HAP-1 (cell line): ENCODE results near the gene SH3PXD2B.
"Not testable (repeated sequence)": the region's sequence is repeated elsewhere in the genome, so short reads cannot be mapped to it uniquely, and the experiment has no call there.

Experiments used
- DNase-seq, 2 experiments: peaks; one replicate each; pipeline ENCODE4 v3.0.0-alpha.2; 2016 to 2020; ENCODE audit warnings: low spot score in 2 of 2
- H3K27me3 ChIP-seq: fragments of 250-450 bp; sonication (Bioruptor Pico); 2 replicates; pipeline ENCODE4 v1.5.1; 2020; ENCODE audit warnings: low read depth, mild to moderate bottlenecking, moderate library complexity
- H3K36me3 ChIP-seq: fragments of 250-450 bp; sonication (Bioruptor Pico); replicated peaks from 2 replicates; pipeline ENCODE4 v1.5.1; 2020; ENCODE audit warnings: mild to moderate bottlenecking
- H3K4me1 ChIP-seq: fragments of 250-450 bp; sonication (Bioruptor Pico); 2 replicates; pipeline ENCODE4 v1.5.1; 2020; ENCODE audit warnings: mild to moderate bottlenecking
- H3K4me3 ChIP-seq: fragments of 250-450 bp; sonication (Bioruptor Pico); 2 replicates; pipeline ENCODE4 v1.5.1; 2020; ENCODE audit warnings: mild to moderate bottlenecking, moderate library complexity
- H3K9me3 ChIP-seq: fragments of 250-450 bp; sonication (Bioruptor Pico); 2 replicates; pipeline ENCODE4 v1.5.1; 2020; ENCODE audit warnings: mild to moderate bottlenecking, moderate library complexity
- in situ Hi-C: fragments of 300-500 bp; cut with MboI; formaldehyde crosslinking; loops from 3 replicates; pipeline ENCODE4 v1.14.3; 2020; ENCODE audit warnings: low sequenced_read_pairs, inconsistent platforms, mixed read lengths

The SH3PXD2B gene

DNA sequence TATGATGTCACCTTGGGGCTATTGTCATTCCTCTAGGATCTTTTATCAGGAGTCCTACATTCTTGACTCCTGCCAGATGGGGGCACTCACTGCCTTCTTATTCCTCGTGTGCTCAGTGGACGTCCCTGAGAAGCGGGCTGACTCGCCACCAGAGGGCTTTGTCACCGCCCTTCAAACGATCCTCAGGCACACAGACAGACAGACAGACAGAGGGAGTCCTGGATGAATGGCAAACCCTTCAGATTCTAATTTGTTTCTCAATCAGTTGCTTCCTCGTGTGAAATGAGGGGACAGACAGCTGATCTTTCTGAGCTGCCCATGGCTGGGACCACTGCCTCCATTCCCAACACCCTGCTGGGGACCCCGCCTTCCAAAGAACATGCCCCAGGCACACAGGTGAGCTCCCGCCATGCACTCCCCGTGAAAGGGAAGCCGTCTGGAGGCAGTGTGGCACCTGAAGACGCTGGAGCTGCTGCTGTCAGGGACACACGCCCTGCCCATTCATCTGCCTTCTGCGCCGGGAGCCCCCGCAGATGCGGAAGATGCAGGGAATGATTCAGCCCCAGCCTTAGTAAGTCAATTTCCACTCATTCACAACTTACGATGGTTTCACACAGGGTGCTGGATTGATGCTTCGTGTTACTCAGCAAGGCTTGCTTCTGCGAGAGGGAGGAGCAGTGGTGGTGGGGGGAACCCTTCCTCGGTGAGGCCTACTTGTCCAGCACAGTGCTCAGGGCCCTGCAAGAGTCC, 24.9 kb upstream of the SH3PXD2B start:
- in situ Hi-C loops, result loop anchor here (5.0 to 10.0 kb wide), 2 partner anchors 213 to 446 kb away; no protein-coding TSS in a partner anchor

DNA sequence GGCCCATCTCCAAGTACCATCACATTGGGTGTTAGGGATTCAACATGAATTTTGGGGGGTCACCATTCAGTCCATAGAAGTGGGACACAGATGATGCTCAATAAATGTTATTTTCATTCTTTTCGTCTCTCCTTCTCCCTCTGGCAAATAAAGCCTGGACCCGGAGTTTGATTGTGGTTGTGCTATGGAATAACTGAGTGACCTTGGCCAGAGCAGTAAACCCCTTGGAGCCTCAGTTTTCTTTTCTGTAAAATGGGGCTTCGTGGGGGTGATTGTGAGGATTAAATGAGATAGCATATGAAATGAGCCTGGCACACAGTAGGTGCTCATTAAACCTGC, 24.3 kb upstream of the SH3PXD2B start:
- H3K9me3 ChIP-seq, H3K4me3 ChIP-seq, DNase-seq, H3K36me3 ChIP-seq, H3K4me1 ChIP-seq, H3K27me3 ChIP-seq: not testable (repeated sequence)
- in situ Hi-C loops, result loop anchor here (5.0 to 10.0 kb wide), 2 partner anchors 214 to 446 kb away; no protein-coding TSS in a partner anchor

More for the DNA sequence above, 24.9 kb upstream of the SH3PXD2B start:
- H3K27me3 ChIP-seq, result peaks cover 3% of the 10 kb centered on the region; the same call in 1 of the 2 replicates
- no peaks in the 10 kb centered on the region for H3K9me3 ChIP-seq
- no peaks in the 10 kb centered on the region for H3K4me1 ChIP-seq
- DNase-seq, result peak; percentile 85 to 87
- no peaks in the 10 kb centered on the region for H3K36me3 ChIP-seq
- no peak overlapping the region for H3K4me3 ChIP-seq

DNA sequence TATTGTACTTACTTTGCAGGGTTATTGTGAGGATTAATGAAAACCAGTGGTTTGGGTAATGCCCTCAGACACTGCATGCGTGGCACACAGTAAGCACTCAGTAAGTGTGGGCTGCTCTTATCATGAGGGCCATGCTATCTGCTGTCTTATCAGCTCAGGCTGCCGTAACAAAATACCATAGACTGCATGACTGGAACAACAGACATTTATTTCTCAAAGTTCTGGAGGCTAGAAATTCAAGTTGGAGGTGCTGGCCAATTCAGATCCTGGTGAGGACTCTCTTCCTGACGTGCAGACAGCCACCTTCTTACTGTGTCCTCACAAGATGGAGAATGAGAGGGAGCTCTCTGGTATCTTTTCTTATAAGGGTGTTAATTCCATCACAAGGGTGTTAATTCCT, 23.9 kb upstream of the SH3PXD2B start:
- H3K27me3 ChIP-seq, result peaks cover 3% of the 10 kb centered on the region; the same call in 1 of the 2 replicates
- no peak overlapping the region for H3K4me3 ChIP-seq
- DNase-seq, result no peak
- H3K36me3 ChIP-seq, result no peaks in the 10 kb centered on the region
- in situ Hi-C loops, result loop anchor here (5.0 to 10.0 kb wide), 2 partner anchors 214 to 447 kb away; no protein-coding TSS in a partner anchor
- H3K9me3 ChIP-seq, result no peaks in the 10 kb centered on the region
- H3K4me1 ChIP-seq, result no peaks in the 10 kb centered on the region

DNA sequence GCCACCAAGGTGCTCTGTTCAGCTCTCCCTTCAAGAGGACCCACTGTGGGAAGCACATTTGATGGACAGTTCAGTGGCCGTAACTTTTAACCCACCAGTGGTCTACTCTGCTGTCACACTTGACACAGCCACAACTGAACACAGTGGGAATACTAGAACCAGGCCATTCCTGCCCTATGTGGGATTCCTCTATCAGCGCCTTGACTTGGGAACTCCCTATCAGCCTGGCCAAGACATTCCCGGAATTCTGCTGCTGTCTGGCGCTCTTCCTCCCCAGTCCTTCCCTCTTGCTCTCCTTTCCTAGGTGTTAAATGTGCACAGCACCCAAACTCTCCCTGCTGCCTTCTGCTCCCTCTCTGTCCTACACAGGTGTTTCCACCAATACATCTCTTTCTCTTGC, 23.1 kb upstream of the SH3PXD2B start:
- DNase-seq, result no peak
- in situ Hi-C loops, result loop anchor here (5.0 to 10.0 kb wide), 2 partner anchors 215 to 447 kb away; no protein-coding TSS in a partner anchor
- Histone ChIP-seq H3K4me1 (no peaks in the 10 kb centered on the region), H3K4me3 (no peak overlapping the region), H3K27me3 (peaks cover 3% of the 10 kb centered on the region; the same call in 1 of the 2 replicates), H3K9me3 (no peaks in the 10 kb centered on the region), H3K36me3 (no peaks in the 10 kb centered on the region)

DNA sequence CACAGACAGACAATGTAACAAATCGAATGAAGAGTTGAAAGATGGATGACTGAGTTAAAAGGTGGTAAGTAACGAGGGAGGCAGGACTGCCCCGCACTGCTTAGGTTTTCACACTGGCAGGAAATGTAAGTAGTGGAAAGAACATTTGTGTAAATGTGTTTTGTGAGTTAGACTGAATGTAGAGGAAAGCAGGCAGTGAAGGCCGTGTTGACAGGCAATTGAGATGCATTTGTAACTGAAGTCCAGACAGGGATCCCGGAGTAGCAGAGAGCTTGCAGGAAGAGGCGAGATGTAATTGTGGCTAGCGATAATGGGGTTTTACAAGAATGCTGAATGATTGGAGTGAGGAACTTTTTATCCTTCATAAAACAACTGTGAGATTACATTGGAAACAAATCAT, 20.0 kb upstream of the SH3PXD2B start:
- Histone ChIP-seq H3K27me3 (peaks cover 3% of the 10 kb centered on the region; the same call in 1 of the 2 replicates), H3K4me1 (no peaks in the 10 kb centered on the region), H3K4me3 (no peak overlapping the region), H3K36me3 (no peaks in the 10 kb centered on the region), H3K9me3 (no peaks in the 10 kb centered on the region)
- in situ Hi-C loops, result loop anchor here (10.0 kb wide), 1 partner anchor 451 kb away; no protein-coding TSS in a partner anchor
- no peak for DNase-seq

DNA sequence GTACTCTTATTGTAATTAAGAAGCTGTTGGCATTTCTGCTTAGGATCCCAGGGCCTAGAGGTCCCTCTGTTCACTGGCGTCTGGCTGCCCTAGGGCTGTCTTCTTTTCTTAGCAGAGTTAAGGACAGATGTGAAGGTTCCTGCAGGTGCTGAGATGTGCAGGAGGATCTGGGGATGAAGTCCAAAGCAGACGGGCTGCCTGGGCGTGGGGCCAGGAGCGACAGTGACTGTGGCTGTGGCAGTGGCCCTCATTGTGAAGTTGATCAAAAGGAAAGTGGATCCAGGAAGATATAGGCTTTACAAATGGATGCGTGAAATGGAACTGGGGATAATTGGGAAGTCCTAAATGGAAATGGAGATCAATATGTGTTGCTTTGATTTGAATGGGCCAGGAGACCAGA, 19.1 kb upstream of the SH3PXD2B start:
- Histone ChIP-seq H3K9me3 (0 out of 2 replicates have a peak, but pooled peaks cover 2% of the 10 kb centered on the region), H3K36me3 (no peaks in the 10 kb centered on the region), H3K27me3 (peaks cover 3% of the 10 kb centered on the region; the same call in 1 of the 2 replicates), H3K4me1 (no peaks in the 10 kb centered on the region), H3K4me3 (no peak overlapping the region)
- in situ Hi-C loops, result loop anchor here (10.0 kb wide), 1 partner anchor 451 kb away; no protein-coding TSS in a partner anchor
- no peak for DNase-seq

DNA sequence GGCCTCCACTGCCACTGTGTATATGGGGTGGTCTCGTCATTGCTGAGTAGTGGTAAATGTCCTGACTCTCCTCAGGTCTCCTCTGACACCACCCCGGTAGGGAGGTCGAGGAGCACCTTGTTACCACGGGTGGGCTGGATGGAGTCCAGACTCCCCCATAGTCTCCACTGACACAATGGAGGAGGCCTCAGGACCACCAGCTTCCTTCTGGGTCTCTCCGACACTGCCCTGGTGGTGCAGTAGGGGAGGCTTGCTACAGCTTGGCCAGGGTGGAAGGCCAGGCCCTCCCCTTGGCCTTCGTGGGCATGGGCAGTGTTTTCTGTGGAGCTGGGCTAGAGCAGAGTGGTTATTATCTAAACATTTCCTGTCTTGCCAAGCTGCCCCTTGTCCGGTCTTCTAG, 15.4 kb upstream of the SH3PXD2B start:
- DNase-seq, result no peak
- Histone ChIP-seq H3K4me3 (no peak overlapping the region), H3K36me3 (no peaks in the 10 kb centered on the region), H3K9me3 (0 out of 2 replicates have a peak, but pooled peaks cover 2% of the 10 kb centered on the region), H3K4me1 (no peaks in the 10 kb centered on the region; the same call in 1 of the 2 replicates), H3K27me3 (0 out of 2 replicates have a peak, but pooled peaks cover 4% of the 10 kb centered on the region)
- in situ Hi-C loops, result loop anchor here (10.0 kb wide), 1 partner anchor 455 kb away; no protein-coding TSS in a partner anchor

DNA sequence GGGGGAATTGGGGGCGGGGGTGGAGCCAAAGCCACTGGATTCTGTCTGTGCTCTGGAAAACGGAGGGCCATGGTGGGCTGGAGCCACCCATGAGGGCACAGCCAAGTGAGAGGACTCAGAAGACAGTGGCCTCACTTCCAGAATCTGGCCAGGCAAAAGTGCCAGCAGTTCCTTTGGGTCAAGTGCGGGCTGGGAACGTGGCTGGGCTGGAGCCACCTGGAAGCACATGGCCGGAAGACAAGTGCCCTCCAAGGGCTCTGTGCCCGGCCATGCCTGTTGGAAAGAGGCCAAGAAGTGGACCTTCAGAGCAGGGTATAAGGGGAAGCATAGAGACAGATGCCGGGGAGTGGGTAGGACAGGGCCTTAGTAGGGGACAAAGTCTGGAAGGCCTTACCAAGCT, 11.7 kb upstream of the SH3PXD2B start:
- H3K36me3 ChIP-seq, result no peaks in the 10 kb centered on the region
- H3K4me1 ChIP-seq, result no peaks in the 10 kb centered on the region; the same call in 1 of the 2 replicates
- peaks cover 2% of the 10 kb centered on the region; the same call in 1 of the 2 replicates for H3K9me3 ChIP-seq
- in situ Hi-C loops, result no loop called here
- no peak for DNase-seq
- no peak overlapping the region for H3K4me3 ChIP-seq
- 0 out of 2 replicates have a peak, but pooled peaks cover 4% of the 10 kb centered on the region for H3K27me3 ChIP-seq

DNA sequence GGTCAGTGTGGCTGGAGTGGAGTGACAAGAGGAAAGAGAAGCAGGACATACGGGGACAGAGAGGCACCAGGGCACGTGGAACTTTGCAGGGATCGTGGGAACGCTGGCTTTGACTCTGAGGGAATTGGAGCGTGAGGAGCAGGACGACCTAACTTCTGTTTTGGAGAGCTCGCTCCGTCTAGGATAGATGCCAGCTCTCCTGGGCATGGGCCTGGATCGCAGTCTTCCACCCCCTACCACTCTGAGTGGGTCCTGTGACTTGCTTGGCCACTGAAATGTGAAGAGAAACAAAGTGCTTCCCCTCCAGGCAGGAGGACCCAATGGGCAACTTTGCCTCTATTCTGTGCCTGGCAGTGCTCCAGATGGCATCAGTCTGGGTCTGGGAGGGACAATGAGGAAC, 8.7 kb upstream of the SH3PXD2B start:
- DNase-seq, result no peak
- Histone ChIP-seq H3K36me3 (no peaks in the 10 kb centered on the region), H3K27me3 (0 out of 2 replicates have a peak, but pooled peaks cover 4% of the 10 kb centered on the region), H3K4me3 (no peak overlapping the region), H3K9me3 (no peaks in the 10 kb centered on the region; the same call in 1 of the 2 replicates), H3K4me1 (peaks cover 3% of the 10 kb centered on the region)
- in situ Hi-C loops, result no loop called here

DNA sequence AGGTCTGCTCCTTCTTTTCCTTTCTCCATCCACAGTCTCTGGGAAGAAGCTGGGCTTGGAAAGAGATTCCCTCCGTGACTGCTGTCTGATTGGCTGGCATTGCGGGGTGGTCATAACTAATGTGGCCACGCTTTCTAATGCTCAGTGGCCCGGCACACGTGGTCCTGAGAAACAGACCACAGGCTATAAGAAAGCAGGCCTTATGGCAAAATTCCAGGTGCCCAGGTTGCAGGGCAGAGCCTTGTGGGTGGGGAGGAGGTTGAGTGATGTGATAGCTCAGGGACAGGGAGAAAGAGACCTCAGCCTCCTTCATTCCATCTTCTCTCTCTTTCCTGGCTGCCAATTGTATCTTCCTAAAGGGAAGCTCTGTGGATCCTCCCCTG, 5.4 kb upstream of the SH3PXD2B start:
- Histone ChIP-seq H3K9me3 (no peaks in the 10 kb centered on the region; the same call in 1 of the 2 replicates), H3K27me3 (no peaks in the 10 kb centered on the region), H3K4me1 (peaks cover 12% of the 10 kb centered on the region), H3K36me3 (no peaks in the 10 kb centered on the region), H3K4me3 (no peak overlapping the region)
- in situ Hi-C loops, result no loop called here
- no peak for DNase-seq

DNA sequence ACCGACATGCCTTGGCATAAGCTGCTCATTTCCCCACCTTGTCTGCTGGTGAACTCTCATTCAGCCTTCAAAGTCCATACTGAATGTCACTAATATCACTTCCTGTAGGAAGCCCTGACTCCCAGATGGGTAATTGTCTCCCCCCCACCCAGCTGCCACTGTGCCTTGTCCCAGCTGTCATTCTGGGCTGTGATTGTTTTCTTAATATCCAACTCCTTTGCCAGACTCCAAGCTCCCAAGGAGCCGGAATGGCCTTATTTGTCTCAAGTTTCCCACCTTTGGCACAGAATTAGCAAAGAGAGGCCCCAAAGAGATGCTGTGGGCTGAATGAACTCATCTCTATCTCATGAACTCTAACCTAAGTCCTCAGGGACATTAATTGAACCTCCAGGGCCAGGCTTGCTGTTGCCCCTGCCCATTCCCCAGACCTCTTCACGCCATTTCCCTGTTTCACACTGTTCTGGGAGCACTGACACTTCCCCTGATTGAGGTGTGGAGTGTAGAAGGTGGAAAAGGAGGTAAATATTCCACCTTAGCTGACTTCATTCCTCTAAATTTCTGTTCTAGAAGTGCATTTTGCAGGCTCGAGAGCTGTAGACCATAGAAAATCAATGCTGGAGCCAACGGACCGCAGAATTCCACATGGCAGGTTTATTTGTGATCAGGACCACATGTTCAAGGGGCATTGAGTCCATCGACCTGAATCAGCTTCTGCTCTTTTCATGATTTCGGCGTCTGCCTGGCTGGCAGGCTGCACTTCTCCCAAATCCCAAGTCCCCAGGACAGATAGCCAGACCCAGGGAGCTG, 4.9 kb upstream of the SH3PXD2B start:
- Histone ChIP-seq H3K9me3 (no peaks in the 10 kb centered on the region; the same call in 1 of the 2 replicates), H3K27me3 (no peaks in the 10 kb centered on the region), H3K4me3 (no peak overlapping the region), H3K4me1 (peaks cover 14% of the 10 kb centered on the region), H3K36me3 (no peaks in the 10 kb centered on the region)
- no peak for DNase-seq
- in situ Hi-C loops, result no loop called here

DNA sequence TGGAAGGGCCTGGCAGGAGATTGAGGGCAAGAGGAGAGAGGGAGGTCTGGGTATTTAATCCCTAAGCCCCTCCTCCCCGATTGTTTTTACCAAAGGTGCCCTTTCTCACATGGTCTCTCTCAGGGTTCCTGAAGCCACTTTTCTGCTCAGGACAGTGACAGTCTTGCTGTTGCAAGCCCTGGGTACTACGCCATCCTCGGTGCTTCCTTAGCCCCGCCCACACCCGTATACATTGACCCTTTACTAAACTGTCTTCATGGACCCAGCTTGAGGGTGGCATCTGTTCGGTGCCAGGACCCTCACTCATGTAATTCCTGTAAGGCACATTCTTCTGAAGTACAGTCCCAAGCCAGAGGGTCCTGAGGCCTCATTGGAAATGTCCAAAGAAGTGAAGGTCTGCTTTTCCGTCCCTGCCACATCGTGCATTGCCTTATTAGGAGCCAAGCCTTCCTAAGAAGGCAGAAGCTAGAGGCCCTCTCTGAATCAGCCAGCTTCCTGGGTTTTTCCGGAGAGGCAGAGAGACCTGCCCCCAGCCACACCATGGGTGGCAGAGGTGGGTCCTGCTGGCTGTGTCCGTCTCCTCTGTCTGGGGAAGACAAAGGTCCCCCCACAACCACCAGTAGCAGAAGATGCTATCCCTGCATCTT, 1.9 kb upstream of the SH3PXD2B start:
- in situ Hi-C loops, result no loop called here
- no peaks in the 10 kb centered on the region for H3K27me3 ChIP-seq
- DNase-seq, result no peak
- peaks cover 8% of the 10 kb centered on the region for H3K36me3 ChIP-seq
- peaks cover 19% of the 10 kb centered on the region for H3K4me1 ChIP-seq
- no peak overlapping the region for H3K4me3 ChIP-seq
- no peaks in the 10 kb centered on the region for H3K9me3 ChIP-seq

DNA sequence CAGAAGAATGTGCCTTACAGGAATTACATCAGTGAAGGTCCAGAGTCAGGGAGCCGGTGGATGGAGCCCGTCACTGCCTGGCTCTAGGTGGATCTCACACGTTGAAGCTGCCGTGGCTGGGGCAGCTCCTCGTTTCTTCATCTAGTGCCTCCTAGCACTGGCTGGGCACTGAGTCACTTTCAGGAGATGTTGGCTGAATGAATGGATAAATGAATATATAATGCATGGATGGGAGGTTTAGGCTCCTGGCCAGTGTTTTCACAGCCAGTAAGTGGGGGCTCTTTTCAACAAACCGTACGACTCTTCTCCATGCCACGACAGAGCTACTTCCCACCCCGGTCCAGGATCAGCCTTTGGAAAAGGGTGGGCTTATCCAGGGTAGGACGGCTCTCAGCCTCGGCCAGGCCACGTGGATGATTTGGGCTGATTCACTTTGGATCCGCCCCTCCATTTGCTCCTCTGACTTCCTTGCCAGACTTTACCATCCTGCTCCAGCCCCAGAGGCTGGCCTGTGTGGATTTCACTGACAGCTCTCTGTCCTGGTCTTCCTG, 1.3 kb upstream of the SH3PXD2B start:
- in situ Hi-C loops, result no loop called here
- H3K4me3 ChIP-seq, result no peak overlapping the region
- H3K36me3 ChIP-seq, result peaks cover 13% of the 10 kb centered on the region
- peaks cover 19% of the 10 kb centered on the region for H3K4me1 ChIP-seq
- H3K9me3 ChIP-seq, result no peaks in the 10 kb centered on the region
- H3K27me3 ChIP-seq, result no peaks in the 10 kb centered on the region
- no peak for DNase-seq
